HG02943 (cell line): ENCODE measurements around the gene TEF.

Experiments used
- ATAC-seq: cut with Tn5 transposase; IDR thresholded peaks from one replicate; pipeline ENCODE4 v1.9.1; 2021; ENCODE audit warnings: mild to moderate bottlenecking, low read depth, moderate library complexity; ENCODE audit not compliant: unreplicated experiment

TEF gene, protein sequence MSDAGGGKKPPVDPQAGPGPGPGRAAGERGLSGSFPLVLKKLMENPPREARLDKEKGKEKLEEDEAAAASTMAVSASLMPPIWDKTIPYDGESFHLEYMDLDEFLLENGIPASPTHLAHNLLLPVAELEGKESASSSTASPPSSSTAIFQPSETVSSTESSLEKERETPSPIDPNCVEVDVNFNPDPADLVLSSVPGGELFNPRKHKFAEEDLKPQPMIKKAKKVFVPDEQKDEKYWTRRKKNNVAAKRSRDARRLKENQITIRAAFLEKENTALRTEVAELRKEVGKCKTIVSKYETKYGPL

DNA sequence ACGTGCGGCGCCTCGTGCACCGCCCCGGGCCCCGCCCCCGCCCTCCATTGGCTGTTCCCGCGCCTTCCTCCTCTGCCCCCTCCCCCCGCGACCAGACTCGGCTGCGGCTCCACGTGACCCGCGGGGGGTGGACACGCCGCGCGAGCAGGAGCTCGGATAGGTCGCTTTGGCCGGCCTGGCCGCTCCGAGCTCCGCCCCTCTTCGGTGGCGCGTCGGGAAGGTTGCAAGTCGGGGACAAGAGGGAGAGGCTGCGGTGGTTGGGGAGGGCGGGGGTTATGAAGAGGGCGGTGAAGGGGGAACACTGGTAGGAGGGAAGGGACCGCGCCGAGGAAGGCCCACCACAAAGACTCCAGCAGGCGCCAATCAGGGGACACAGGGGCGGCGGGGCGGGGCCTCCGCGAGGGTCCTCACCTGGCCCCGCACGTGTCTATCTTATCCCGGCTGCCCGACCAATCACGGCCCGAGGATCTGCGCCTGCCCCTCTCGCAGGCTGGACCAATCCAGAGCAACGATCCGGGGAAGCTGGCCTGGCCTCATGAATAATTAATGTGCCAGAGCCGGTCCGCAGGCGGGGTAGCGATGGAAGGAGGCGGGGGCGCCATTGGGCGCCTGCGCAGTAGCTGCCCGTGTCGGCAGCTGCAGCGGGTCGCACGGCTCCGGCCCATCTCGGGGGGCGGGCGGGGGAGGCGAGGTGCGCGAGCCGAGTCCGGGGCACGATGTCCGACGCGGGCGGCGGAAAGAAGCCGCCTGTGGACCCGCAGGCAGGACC lies at the start of gene TEF:
Gene TEF (plus strand): TSS at position 614 of the 769 bp plus-strand sequence. CDS start 103 bp downstream, at position 717.
- peak; percentile 86 for ATAC-seq

DNA sequence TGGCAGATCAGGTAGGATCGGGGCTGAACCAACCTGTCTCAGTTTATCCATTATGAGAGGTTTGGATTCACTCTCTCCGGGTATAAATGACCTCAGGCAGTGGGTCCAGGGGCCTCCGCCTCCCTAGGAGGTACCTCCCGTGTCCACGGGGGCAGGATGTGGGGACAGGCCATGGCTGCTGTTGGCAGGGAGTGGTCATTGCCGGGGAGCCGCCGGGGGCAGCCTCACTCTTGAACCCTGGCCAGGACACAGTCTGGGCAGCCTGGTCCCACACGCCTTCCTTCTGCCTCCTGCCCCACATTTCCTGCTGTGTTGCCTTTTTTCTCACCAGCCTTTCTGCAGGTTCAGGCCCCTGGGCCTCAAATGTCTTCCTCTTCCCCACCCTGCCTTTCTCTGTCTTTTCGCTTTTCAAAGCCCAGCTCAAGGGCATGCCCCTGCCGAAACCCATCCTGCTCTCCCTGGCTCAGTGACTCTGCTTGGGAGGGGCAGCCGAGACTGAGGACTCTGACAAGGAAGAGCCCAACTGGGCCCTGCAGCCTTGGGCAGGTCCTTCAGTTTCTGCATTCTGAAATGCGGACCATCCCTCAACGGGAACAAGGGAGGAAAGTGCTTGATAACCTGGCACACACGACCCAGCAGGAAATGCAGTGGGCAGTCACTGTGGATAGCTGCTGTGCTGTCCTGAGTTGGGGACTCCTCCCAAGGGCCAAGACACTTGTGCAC lies 49.4 kb upstream of the TEF start:
- no peak for ATAC-seq

DNA sequence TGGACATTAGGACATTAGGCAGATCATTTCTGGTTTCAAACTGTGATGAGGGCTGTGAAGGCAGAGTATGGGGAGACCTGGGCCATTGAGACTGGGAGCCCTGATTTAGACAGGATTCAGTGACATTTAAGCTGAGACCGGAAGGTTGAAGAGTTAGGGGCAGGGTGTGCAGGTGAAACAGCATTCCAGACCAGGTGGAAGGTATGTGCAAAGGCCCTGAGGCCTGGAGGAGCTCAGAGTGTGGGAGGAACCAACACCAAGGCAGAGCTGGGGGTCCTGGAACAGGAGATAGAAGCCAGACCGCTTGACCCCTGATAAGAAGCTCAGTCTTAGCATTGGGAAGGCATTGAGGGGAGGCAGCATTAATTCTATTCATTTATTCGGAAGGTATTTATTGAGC lies 47.9 kb upstream of the TEF start:
- no peak for ATAC-seq

DNA sequence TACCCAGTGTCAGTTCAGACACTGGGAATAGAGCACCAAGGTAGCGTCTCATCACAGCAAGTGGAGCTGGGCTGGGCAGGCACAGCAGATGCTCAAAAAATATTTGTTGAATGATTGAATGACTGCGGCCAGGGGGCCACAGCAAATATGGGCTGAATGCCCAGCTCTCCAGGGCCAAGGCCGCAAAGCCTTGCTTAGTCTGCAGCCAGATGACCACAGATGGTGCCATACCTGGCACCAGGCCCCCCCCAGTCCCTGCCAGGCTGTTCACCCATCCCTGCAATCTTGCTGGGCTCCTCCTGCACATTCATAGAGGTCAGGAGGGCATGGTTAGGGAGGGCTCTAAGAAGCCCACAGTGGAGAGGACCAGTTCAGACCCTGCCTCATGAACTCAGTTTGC lies 47.5 kb upstream of the TEF start:
- no peak for ATAC-seq

GRCh38 chr22:41334951-41335635 lies 46.6 kb upstream of the TEF start:
- no peak for ATAC-seq

DNA sequence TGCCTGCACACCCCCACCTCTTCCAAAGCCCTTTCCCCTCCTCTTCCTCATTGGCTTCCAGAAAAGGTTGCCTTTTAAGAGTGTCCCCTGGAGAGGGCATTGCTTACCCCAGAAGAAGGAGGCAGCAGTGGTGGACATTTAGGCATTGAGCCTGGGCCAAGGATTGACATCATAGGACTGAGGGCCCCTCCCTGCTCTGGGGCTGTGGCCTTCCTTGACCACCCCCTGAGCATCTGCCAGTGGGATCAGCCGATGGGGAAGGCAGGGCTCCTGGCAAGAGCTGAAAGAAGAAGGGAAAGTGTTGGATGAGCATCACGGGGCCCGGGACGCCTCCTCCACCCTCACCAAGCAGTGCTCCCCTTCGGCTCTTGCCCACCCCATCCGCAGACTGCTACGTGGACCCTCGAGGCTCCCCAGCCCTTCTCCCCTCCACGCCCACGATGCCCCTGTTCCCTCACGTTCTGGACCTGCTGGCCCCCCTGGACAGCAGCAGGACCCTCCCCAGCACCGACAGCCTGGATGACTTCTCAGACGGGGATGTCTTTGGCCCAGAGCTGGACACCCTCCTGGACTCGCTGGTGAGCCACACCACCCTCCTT lies 43.0 kb upstream of the TEF start:
- ATAC-seq, result no peak

- no peak for ATAC-seq
Measured at GRCh38 chr22:41339823-41340222, 41.9 kb upstream of the TEF start.

DNA sequence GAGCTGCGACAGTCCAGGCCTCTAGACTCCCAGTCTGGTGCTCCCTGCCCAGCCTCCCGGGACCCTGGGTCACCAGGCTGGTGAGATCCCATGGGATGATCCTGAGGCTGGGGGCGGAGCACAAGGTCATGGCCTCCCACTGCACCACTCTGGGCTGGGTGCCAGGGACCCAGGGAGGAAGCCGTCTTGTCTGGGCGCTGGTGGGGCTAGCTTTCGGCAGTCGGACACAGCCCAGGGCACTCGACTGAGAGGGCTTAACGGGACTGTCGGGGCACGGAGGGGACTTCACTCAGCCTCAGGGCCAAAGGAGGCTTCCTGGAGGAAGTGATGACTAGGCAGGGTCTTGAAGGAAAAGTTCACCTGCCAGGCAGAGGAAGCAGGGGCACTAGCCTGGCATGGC lies 41.4 kb upstream of the TEF start:
- ATAC-seq, result no peak

DNA sequence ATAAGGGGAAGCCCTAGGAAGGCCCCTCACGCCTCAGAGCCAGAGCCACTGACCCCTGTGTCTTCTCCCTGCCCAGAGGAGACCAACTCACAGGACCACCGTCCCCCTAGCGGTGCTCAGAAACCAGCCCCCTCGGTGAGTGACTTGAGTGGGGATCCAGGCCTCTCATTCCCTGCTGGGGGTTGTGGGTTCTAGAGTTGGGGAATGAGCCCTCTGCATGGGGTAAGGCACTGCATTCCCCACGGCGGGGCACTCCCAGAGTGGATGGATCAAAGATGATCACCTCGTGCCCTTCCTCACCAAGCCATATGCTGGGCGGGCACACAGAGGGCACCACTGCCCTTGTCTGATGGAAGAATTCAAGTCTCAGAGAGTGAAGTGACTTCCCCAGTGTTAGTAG lies 40.7 kb upstream of the TEF start:
- no peak for ATAC-seq

DNA sequence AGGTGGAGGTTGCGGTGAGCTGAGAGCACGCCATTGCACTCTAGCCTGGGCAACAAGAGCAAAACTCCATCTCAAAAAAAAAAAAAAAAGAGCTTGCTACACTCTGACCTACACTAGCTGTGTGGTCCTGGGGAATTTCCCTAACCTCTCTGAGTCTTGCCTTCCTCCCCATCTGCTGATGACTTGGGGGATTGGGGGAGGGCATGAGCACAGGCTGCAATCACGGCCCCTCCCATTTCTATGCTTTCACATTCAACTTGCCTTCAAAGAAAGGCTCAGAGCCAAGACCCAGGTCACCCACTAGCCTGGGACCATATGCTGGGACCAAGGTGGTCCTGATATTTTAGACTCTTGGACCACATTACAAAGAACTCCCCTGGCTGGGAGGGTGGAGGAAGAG lies 39.8 kb upstream of the TEF start:
- no peak for ATAC-seq

DNA sequence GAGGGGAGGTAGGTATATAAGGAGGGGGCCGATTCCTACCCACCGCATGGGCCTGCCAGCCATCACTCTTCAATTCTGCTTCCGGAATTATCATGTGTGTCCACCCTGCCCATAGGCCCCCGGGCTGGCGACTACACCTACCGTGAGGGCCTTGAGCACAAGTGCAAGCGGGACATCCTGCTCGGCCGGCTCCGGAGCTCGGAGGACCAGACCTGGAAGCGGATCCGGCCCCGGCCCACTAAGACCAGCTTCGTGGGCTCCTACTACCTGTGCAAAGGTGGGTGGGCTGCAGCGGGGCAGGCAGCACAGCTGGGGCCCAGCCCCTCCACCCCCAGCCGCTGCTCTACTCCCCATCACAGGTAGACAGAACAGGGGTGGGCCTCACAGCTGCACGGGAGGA lies 38.4 kb upstream of the TEF start:
- no peak for ATAC-seq

- no peak for ATAC-seq
Measured at GRCh38 chr22:41343717-41344116, 38.0 kb upstream of the TEF start.

DNA sequence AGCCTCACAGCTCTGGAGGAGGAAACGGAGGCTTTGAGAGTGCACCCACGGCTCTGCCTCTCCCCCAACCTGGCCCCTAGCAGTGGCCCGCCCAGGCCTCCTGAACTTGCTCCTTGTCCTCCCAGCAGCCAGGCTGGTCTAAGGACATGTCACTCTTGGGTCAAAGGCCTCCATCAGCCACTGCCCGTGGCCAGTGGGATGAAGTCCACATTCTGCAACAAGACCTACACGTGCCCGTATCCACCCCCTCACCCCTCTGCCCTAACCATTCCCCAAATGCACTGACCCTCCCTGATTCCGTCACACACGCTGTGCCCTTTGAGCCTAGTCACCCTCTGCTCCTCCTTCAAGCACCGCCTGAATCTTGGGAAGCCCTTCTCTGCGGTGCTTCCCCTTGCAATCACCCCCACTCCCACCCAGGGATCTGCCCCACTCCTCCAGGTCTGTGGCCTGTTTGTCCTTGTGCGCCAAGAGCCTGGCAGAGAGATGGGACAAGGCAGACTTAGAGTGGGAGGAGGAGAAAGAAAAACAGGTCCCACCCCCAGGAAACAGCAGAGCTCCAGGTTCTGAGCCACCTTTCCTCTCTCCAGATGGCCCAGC lies 37.5 kb upstream of the TEF start:
- ATAC-seq, result no peak

GRCh38 chr22:41345807-41346335 lies 35.9 kb upstream of the TEF start:
- no peak for ATAC-seq

- no peak for ATAC-seq
Measured at GRCh38 chr22:41347066-41347859, 34.5 kb upstream of the TEF start.

GRCh38 chr22:41348964-41349484 lies 32.7 kb upstream of the TEF start:
- ATAC-seq, result no peak

DNA sequence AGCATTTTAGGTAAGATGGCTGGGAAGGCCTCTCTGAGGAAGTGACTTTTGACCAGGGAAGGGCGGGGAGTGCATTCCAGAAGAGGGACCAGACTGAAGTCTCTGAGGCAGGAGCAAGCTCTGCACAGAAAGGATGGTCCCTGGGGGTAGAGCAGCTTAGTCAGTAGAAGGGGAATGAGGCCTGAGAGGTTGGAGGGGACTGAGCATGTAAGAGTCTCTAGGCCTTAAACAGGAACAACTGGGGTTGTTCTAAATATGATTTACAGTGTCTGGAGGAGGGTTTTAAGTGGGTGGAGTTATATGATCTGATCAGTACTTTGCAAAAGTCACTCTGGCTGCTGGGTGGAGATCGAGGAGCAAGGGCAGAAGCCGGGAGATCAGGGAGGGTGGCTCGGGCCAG lies 31.7 kb upstream of the TEF start:
- ATAC-seq, result no peak

GRCh38 chr22:41351011-41351410 lies 30.7 kb upstream of the TEF start:
- ATAC-seq, result no peak

DNA sequence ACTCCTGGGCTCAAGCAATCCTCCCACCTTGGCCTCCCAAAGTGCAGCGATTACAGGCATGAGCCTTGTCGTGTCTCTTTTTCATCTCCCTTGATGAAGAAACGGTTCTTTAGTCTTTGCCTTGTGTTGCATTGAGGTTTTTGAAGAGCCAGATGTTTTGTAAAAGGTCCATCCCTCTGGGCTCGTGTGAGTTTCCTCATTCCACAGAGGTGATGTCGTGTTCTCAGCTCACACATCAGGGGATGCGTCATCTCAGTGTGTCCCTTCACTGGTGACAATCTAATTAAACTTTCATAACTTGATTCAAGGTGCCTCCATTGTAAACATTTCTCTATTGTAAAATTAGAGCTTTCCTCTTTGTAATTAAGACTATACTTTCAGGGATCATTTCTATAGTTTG lies 29.7 kb upstream of the TEF start:
- ATAC-seq, result no peak
